GM10248 (cell line): ENCODE data around the gene WDR70.
A peak's percentile ranks its signal among the peaks of the same experiment; 100 is the strongest.
"Not testable (repeated sequence)": the region's sequence is repeated elsewhere in the genome, so short reads cannot be mapped to it uniquely, and the experiment has no call there.

Experiments used
- CTCF ChIA-PET: fragments of 300-600 bp; sonication (Branson Sonifier 250); formaldehyde crosslinking; extraction: SDS; loops from one replicate; lab custom pipeline; 2021; ENCODE audit warnings: antibody characterized with exemption; lab: Yijun Ruan, JAX
- POLR2A ChIA-PET: fragments of 350-650 bp; sonication (Branson Sonifier 250); formaldehyde crosslinking; extraction: SDS; loops from one replicate; lab custom pipeline; 2020; ENCODE audit warnings: antibody characterized with exemption; lab: Yijun Ruan, JAX
- DNase-seq: peaks from one replicate; pipeline ENCODE4 v3.0.0; 2012; ENCODE audit errors: extremely low spot score
- CTCF ChIP-seq: IDR thresholded peaks from 2 replicates; pipeline ENCODE4 v1.5.1; 2012; ENCODE audit warnings: mild to moderate bottlenecking, low read depth; ENCODE audit errors: extremely low read depth, missing control alignments, control extremely low read depth

The WDR70 gene

GRCh38 chr5:37774912-37775483 is 395.9 kb downstream of the WDR70 start:
- ChIA-PET CTCF (interaction anchor here (1.0 to 3.9 kb wide), 5 partner anchors 8 to 417 kb away, joined by 3 to 15 read pairs (median 3); no protein-coding TSS in a partner anchor), POLR2A (no interaction called here)
- DNase-seq: no peak
- peak; percentile 18 for TF ChIP-seq CTCF

- no peak for TF ChIP-seq CTCF
- CTCF ChIA-PET: interaction anchor here (0.7 to 1.5 kb wide), 5 partner anchors 19 to 416 kb away, joined by 3 to 4 read pairs (median 3); no protein-coding TSS in a partner anchor
- no peak for DNase-seq
- POLR2A ChIA-PET: no interaction called here
These were observed 397.7 kb downstream of the WDR70 start for GRCh38 chr5:37776826-37777225.

GRCh38 chr5:37777432-37778130 is 398.5 kb downstream of the WDR70 start:
- CTCF ChIA-PET: interaction anchor here (0.7 to 1.5 kb wide), 3 partner anchors 20 to 51 kb away, joined by 3 to 4 read pairs (median 3); no protein-coding TSS in a partner anchor
- POLR2A ChIA-PET: no interaction called here
- DNase-seq: no peak
- TF ChIP-seq CTCF: no peak

- DNase-seq, POLR2A ChIA-PET: not testable (repeated sequence)
- CTCF ChIA-PET: interaction anchor here (1.6 kb wide), 1 partner anchor 411 kb away, joined by 3 read pairs; no protein-coding TSS in a partner anchor
These were observed 402.3 kb downstream of the WDR70 start for GRCh38 chr5:37781409-37781808.

GRCh38 chr5:37786416-37786815 is 407.3 kb downstream of the WDR70 start:
- ChIA-PET CTCF (interaction anchor here (0.9 to 2.4 kb wide), 2 partner anchors 13 kb away, joined by 3 to 10 read pairs; no protein-coding TSS in a partner anchor), POLR2A (no interaction called here)
- DNase-seq: no peak
- TF ChIP-seq CTCF: no peak

- no peak for TF ChIP-seq CTCF
- POLR2A ChIA-PET: no interaction called here
- CTCF ChIA-PET: interaction anchor here (0.9 to 2.4 kb wide), 2 partner anchors 13 kb away, joined by 3 to 10 read pairs; no protein-coding TSS in a partner anchor
- DNase-seq: no peak
These were observed 407.9 kb downstream of the WDR70 start for GRCh38 chr5:37786862-37787519.

- no peak for TF ChIP-seq CTCF
- DNase-seq: no peak
- POLR2A ChIA-PET: no interaction called here
- CTCF ChIA-PET: interaction anchor here (1.5 to 2.4 kb wide), 2 partner anchors 12 to 49 kb away, joined by 3 to 10 read pairs; no protein-coding TSS in a partner anchor
These were observed 408.6 kb downstream of the WDR70 start for GRCh38 chr5:37787742-37788141.
